Measurements from ENCODE around the gene RACGAP1. TPM values are rescaled to one million over a fixed set of nuclear protein-coding genes. Genes with fewer than 3 reads are reported as not detected.
A peak's percentile ranks its signal among the peaks of the same experiment; 100 is the strongest.

Gene RACGAP1, protein sequence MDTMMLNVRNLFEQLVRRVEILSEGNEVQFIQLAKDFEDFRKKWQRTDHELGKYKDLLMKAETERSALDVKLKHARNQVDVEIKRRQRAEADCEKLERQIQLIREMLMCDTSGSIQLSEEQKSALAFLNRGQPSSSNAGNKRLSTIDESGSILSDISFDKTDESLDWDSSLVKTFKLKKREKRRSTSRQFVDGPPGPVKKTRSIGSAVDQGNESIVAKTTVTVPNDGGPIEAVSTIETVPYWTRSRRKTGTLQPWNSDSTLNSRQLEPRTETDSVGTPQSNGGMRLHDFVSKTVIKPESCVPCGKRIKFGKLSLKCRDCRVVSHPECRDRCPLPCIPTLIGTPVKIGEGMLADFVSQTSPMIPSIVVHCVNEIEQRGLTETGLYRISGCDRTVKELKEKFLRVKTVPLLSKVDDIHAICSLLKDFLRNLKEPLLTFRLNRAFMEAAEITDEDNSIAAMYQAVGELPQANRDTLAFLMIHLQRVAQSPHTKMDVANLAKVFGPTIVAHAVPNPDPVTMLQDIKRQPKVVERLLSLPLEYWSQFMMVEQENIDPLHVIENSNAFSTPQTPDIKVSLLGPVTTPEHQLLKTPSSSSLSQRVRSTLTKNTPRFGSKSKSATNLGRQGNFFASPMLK
- total RNA-seq: 3.9 TPM

DNA sequence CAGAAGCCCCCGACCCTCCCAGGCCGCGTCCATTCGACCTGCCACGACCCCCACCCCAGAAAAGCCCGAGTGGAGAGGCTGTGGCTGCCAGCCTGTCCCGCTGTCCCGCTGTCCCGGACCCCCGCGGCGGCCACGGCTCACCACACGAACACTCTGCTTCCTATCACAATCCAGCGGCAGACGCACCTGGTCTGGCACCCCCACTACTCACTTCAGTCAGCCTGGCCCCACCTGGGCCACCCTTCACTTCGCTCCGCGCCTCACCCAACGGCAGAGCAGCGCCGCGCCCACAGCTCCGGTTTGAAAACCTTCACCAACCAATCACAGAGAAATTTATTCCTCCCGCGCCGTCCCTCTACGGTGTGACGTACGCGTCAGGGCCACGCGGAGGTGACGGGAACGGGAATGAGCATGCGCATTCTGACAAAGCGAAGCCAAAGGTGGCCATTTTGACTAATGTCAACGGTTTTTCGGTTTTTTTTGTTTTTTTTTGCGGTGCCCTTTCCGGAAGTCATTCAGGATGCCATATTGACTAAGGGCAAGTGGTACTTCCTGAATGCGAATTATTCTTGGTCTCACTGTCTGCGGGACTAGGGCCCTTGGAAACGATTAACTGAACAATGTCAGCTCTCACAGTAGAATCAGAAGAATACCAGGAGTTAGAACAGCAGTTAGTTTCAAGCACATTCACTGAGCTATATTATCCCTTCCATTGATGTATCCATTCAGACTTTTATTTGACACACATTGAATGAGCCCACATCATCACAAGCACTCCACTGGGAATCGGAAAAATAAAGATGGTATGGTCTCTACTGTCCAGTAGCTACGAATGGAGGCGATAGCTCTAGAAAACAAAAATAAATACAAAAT lies at the start of gene RACGAP1:
Gene RACGAP1, minus strand, starts transcription at position 308 of the 873 bp plus-strand sequence. CDS start 8,779 bp downstream, outside the sequence.
- DNase-seq (ENCODE audit: low spot score) (peak; percentile 97), ATAC-seq (peak; percentile 98)

DNA sequence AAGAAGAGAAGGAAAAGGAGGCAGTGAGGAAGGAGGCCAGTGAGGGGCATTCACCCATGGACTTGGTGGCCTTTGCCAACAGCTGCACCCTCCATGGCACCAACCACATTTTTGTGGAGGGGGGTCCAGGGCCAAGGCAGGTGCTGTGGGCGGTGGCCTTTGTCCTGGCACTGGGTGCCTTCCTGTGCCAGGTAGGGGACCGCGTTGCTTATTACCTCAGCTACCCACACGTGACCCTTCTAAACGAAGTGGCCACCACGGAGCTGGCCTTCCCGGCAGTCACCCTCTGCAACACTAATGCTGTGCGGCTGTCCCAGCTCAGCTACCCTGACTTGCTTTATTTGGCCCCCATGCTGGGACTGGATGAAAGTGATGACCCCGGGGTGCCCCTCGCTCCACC lies 48.4 kb upstream of the RACGAP1 start:
- DNase-seq (ENCODE audit: low spot score): no peak
- no peak for ATAC-seq

DNA sequence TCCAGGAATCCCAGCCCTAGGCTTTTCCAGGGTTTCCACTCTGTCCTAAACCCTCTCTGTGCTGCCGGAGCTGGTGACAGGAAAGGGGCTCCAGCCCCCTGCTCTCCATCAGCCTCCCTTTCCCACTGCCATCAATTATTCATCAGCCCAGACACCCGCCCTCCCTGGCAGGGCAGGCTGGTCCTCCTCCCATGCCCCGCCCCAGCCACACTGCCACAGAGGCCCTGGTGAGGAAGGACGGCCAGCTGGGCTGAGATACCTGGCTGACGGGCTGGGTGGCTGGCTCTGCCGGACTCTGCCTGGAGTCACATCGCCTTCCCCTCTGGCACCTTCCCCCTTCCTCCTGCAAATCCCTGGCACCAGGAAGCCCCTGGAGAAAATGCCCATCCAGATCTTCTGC lies 47.9 kb upstream of the RACGAP1 start:
- ATAC-seq: no peak
- DNase-seq (ENCODE audit: low spot score): no peak

DNA sequence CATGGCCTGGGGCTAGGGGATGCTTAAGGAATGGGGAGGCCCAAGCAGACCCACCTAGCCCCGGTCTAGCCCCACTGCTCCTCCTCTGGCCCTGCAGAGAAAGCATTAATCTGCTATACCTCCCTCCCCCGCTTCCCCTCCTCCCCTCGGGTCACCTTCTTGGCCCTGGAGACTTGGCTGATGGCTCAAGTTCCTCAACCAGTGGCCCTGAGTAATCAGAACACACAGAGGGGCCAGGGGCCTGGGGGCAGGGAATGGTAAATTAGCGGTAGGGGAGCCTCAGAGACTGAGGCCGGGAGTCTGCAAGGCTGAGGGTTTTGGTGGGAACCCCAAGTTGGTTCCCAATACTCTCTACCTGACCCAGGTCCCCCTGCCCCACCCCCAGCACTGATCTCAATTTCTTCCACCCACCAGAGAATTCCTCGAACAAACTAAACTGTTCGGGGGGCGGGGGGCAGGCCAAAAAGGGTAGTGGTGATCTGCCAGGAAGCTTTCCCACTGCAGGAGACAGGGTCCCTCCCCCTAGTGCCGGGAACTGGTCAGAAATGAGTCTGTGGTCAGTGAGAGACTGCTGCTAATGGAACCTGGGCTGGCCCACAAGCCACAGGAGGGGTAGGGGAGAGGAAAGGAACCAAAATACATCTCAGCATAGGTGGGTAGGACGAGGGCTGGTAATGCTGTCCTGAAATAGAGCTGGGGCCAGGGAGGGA lies 47.1 kb upstream of the RACGAP1 start:
- no peak for ATAC-seq
- no peak for DNase-seq (ENCODE audit: low spot score)

DNA sequence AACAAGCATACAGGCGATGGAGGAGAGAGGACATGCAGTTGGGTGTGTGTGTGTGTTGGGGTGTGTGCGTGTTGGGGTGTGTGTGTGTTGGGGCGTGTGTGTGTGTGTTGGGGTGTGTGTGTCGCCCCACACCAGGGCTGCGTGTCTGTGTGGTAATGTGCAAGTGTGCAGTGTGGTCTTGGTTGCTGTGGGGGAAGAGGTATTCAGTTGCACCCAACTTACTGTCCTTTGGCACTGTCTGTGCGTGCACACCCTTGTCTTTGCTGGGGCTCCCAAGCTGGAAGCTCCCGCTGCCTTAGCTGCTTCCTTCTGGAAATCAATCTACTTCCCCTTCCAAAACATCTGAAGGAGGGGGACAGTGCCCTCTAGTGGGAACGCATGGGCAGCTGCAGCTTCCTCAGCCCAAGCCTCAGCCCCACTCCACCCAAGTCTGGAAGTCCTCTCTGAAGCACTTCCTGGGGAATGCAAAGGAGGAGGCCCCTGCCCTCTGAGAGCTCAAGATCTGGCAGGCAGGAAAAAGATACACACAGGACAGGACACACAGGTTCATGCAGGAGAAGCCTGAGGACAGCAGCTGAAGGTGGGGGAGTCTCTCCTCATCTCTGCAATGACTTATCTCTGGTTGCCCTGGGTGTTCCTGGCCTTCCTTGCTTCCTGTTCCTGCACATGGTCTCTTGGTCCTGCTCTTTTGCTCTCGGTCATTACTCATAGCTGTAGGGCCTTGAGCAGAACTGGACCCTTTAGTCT lies 45.2 kb upstream of the RACGAP1 start:
- DNase-seq (ENCODE audit: low spot score): peak; percentile 76
- ATAC-seq: peak; percentile 80

DNA sequence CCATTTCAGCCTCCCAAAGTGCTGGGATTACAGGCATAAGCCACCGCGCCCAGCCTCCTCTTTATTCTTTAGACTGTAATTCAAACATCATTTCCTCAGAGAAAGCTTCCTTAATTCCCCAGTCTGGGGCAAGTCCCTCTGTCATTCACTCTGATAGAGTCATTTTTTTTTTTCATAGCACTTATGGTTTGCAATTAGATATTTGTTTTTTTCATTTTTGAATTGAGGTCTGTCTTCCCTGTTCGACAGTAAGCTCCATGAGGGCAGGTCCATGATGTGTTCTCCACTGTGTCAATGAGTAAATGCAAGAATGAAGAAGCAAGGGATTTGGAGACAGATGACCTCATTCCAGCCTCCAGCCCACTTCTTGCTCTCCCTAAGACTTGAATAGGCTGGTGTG lies 44.2 kb upstream of the RACGAP1 start:
- no peak for ATAC-seq
- DNase-seq (ENCODE audit: low spot score): no peak

DNA sequence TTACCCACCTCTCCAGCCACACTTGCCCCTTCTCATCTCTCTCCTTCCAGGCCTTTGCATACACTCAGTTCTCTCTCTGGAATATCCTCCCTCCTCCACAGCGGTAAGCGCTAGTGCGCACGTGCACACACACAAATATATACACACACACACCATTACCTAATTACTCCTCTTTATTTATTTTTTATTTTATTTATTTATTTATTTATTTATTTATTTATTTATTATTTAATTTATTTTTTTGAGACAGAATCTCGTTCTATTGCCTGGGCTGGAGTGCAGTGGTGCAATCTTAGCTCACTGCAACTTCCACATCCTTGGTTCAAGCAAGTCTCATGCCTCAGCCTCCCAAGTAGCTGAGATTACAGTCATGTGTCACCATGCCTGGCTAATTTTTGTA lies 43.8 kb upstream of the RACGAP1 start:
- ATAC-seq (no peak), DNase-seq (ENCODE audit: low spot score) (no peak)

DNA sequence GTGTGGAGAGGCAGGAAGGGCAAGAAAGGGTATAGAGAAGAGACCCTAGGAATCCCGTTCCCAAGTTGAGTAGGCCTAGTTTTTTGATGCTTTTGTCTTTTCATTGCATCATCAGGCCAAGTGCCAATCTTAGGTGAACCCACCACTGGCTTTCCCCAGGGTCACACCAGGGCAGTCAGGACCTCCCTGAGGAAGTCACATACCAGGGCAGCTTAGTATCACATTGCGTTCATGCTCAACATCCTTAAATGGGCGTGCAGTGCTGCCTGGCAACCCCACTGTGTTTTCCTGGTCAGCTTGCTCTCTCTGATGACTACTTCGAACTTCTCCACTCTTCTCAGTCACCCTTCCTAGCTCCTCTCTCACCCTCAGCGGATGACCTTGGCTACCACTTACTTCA lies 41.1 kb upstream of the RACGAP1 start:
- DNase-seq (ENCODE audit: low spot score) (no peak), ATAC-seq (no peak)

DNA sequence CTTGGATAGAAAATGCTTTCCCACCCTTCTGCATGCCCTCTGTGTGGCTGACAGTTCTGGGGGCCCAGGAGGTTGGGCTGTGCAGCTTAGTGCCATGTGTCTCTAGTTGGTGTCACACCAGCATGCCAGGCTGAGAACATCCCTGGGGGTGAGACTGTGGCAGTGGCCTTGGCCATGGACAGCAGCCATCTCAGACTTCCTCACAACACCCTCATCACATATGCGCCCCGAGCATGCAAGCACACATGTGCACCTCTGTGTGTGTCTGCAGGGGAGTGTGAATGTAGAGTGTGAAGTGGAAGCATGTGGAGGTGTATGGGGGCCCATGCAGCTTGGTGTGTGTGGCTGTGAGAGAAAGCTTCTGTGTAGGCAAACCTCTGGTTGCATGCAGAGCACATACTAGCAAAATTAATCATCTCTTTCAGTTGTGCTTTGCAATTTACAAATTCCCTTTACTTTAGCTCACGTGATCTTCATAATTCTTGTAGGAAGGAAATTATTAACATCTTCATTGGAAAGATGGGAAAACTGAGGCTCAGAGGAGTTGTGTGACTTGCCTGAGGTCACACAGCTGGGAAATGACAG lies 40.5 kb upstream of the RACGAP1 start:
- ATAC-seq (no peak), DNase-seq (ENCODE audit: low spot score) (no peak)

DNA sequence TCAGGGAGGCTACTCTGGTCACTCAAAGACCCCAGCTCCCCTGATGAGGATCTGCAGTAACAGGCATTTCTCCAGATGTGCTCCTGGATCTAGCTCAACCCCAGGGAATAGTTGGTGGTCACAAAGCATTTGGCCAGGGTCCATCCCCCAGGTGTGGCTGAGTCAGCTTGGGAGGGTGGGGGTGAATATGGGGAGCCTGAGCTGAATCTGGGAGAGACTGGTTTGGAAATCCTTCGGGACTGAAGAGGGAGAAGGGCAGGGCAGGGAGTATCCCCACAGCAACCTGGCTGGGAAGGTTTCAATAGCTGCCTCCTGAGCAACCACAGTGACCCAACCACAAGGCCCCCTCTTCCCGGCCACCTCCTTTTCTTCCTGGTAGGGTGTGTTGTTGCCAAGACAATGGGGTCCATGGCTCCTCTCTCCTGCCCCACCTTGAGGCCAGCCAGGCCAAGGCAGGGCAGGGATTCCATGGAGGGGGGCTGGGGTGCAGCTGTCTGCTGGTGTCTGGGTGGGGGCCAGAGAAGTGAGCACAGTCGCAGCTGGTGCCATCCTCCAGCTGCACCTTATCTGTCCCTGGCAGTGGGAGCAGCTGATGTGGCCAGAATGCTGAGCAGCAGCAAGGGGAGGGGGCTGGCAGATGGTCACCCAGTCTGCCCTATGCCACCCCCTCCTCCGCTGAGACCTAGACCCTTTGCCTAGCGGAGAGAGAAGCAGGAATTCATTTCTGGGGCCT lies 37.6 kb upstream of the RACGAP1 start:
- no peak for DNase-seq (ENCODE audit: low spot score)
- no peak for ATAC-seq

DNA sequence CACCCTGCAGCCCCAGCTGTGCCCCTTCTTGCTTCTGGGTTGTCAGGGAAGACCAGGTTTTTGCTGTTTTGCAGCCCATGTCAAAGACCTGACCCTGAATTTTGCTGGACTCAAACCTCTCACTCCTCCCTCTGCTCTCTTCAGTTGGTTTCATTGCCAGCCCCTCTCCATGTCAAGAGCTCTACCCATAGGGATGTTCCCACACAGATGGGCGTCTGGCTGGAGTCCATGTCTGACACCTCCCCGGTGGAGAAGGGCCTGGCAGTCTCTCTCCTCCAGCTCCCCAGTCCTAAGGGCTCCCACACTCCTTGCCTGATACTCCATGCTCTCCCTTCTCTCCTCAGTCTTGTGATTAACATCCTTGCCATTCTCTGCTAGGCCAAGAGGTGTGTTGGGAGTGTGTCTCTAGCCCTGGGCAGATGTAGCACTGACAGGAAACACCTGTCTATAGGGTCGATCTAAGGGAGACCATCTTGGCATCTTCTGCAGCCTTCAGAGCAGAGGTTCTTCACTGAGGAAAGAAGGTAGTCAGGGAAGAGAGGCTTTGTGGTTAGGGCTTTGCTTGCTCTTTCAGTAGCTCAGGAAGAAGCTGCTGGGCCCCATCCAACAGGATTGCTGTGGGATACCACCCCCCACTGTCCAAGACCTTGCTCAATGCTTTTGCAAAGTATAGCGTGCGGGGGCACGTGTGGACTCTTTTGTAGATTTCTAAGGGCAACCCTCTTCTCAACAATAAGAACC lies 36.8 kb upstream of the RACGAP1 start:
- ATAC-seq: no peak
- DNase-seq (ENCODE audit: low spot score): no peak

DNA sequence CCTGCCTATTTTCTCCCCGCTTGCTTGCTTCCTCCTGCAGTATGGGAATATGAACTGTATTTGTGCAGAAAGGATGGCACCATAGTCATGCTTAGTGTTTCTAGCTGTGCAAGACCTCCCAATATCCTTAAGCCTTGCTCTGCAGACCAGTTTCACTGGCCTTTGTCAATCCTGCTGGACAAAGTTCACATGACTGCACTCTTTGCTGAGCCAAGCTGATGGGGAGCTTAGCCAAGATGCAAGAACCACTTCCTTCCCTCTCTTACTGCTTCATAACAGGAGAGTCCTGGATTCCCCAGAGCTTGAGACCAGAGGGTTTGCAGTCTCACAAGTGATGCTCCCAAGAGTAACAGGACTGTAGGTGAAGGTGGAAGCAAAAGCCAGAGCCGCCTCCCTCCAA lies 35.9 kb upstream of the RACGAP1 start:
- no peak for ATAC-seq
- DNase-seq (ENCODE audit: low spot score): no peak

DNA sequence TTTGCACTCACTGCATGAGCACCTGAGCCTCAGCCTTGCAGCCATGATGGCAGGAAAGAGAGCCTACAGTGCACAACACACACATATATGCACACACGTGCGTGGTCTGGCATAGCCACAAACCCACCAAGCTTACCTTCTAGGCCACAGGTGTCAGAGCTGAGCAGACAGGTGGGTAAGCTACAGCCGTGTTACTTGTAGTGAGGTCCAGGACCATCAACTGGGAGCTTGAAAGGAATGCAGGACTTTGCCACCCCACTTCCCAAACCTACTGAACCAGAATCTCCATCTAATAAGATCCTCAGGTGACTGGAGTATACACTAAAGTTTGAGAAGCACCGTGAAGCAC lies 34.8 kb upstream of the RACGAP1 start:
- DNase-seq (ENCODE audit: low spot score): no peak
- ATAC-seq: no peak

DNA sequence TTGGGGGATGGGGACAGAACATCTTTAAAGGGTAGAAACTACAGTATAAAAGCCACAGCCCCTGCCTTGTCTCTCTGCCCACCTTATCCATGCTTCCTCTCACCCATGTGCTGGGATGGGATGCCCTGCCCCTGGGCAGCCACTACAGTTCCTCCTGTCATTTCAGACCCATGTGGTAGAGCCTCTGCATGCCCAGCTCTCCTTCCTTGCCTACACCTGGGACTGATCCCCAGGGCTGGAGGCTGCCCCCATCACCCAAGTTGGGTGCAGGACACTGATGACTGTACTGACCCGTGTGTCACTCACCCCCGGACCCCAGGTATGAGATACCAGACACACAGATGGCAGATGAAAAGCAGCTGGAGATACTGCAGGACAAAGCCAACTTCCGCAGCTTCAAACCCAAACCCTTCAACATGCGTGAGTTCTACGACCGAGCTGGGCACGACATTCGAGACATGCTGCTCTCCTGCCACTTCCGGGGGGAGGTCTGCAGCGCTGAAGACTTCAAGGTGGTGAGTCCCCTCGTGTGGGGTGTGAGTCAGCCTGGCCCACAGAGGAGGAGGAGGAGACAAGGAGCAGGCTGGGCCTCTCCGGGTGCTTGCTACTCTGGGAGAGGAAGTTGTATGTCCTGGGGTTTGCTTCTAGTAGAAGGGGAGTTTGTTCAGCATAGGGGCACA lies 34.3 kb upstream of the RACGAP1 start:
- ATAC-seq: no peak
- DNase-seq (ENCODE audit: low spot score): no peak

DNA sequence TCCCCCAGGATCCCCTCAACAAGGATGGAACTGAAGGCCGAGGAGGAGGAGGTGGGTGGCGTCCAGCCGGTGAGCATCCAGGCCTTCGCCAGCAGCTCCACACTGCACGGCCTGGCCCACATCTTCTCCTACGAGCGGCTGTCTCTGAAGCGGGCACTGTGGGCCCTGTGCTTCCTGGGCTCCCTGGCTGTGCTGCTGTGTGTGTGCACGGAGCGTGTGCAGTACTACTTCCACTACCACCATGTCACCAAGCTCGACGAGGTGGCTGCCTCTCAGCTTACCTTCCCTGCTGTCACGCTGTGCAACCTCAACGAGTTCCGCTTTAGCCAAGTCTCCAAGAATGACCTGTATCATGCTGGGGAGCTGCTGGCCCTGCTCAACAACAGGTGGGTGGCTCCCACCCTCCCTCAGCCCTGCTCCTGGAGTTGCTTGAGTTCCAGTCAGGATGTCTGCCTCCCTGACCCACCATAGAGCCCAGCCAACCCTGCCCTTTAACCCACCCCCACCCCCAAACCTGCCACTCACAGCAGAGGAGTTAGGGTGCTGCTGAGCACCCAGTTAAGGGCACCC lies 33.5 kb upstream of the RACGAP1 start:
- no peak for ATAC-seq
- no peak for DNase-seq (ENCODE audit: low spot score)

DNA sequence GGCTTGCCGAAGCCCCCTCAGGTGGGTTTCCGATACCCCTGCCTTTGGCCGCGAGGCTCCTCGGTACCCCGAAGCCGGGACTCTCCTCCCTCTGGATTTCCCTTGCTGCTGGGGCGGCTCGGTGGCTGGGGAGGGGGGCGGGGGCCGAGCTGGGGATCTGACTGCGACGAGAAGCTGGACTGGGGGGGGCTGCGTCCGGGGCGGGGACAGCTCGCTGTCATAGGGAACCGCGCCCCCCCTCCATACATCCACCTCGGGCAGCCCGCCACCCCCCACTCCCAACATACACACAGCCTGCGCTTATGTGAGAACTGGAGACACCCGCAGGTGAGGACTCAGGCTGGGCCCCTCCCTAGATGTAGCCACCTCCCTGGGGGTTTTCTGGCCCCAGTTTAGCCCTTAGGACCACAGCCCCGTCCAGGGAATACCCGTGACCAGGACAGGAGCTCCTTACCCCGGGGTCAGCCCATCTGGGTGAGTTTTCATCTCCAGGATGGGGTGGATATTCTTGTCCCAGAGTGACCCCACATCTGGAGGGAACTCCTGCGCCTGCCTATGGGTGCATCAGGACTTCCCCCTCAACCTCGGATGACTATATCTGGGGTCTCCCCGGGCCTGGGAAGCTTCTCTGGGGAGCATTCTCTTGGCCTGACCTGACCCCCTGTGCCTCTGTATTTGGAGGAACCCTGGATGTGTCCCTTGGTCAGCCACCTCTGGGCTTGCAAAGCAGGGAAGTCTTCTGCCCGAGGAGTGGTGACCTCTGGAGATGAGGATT lies 32.8 kb upstream of the RACGAP1 start:
- DNase-seq (ENCODE audit: low spot score) (no peak), ATAC-seq (no peak)
